CD4-positive, alpha-beta T cell (primary cell): ENCODE data around the gene DNAJA1. TPM values are rescaled to one million over a fixed set of nuclear protein-coding genes. Genes with fewer than 3 reads are reported as not detected.
A peak's percentile ranks its signal among the peaks of the same experiment; 100 is the strongest.

ENCODE experiments used
- ATAC-seq: fragments of 200-7000 bp; cut with Tn5 transposase; one replicate; pipeline ENCODE4 v1.10.0; 2022; ENCODE audit warnings: mild to moderate bottlenecking; ENCODE audit not compliant: poor library complexity
- CTCF ChIA-PET: fragments of 350-600 bp; sonication (Branson Sonifier 250); formaldehyde crosslinking; loops from one replicate; lab custom pipeline; 2021; ENCODE audit warnings: antibody characterized with exemption, inconsistent platforms; lab: Charles Lee
- POLR2A ChIA-PET: fragments of 350-600 bp; sonication (Branson Sonifier 250); formaldehyde crosslinking; loops from one replicate; lab custom pipeline; 2021; ENCODE audit warnings: antibody characterized with exemption, inconsistent platforms; lab: Charles Lee
- DNase-seq, 14 experiments: peaks; one replicate each; pipeline ENCODE4 v3.0.0-alpha.2; 2013 to 2020; ENCODE audit warnings: mixed read lengths in 2 of 14
- H3K27ac ChIP-seq, 2 donors: one replicate each; pipeline versions ENCODE4 v1.5.1 to v1.7.0; 2013; ENCODE audit warnings: low read length in 2 of 2, low read depth in 1 of 2, mild to moderate bottlenecking in 1 of 2
- H3K27me3 ChIP-seq, 2 experiments: 1 replicate in 1 of 2; 2 replicates in 1 of 2; pipeline versions ENCODE4 v1.6.1 to v1.7.0; 2013; ENCODE audit warnings: low read length in 2 of 2, control low read depth in 1 of 2, mild to moderate bottlenecking in 1 of 2, moderate library complexity in 1 of 2; ENCODE audit not compliant: insufficient read depth in 2 of 2, control insufficient read depth in 1 of 2
- H3K36me3 ChIP-seq: one replicate; pipeline ENCODE4 v1.6.1; 2013; ENCODE audit warnings: low read length, control low read depth; ENCODE audit not compliant: insufficient read depth
- H3K4me1 ChIP-seq: one replicate; pipeline ENCODE4 v1.6.1; 2013; ENCODE audit warnings: low read length, control low read depth; ENCODE audit not compliant: insufficient read depth
- H3K4me3 ChIP-seq: one replicate; pipeline ENCODE4 v1.5.1; 2013; ENCODE audit warnings: mild to moderate bottlenecking, low read length, moderate library complexity
- H3K9me3 ChIP-seq, 2 experiments: 1 replicate in 1 of 2; 2 replicates in 1 of 2; pipeline versions ENCODE4 v1.6.1 to v1.7.0; 2013; ENCODE audit warnings: low read length in 2 of 2, mild to moderate bottlenecking in 2 of 2, control low read depth in 1 of 2, moderate library complexity in 1 of 2; ENCODE audit not compliant: control insufficient read depth in 1 of 2, insufficient read depth in 1 of 2
- H3K27ac Mint-ChIP-seq: one replicate; pipeline ENCODE4 v1.8.0; 2020; ENCODE audit warnings: mixed read lengths
- H3K27me3 Mint-ChIP-seq: one replicate; pipeline ENCODE4 v1.8.0; 2021; ENCODE audit warnings: mixed read lengths
- H3K36me3 Mint-ChIP-seq: one replicate; pipeline ENCODE4 v1.8.0; 2021; ENCODE audit warnings: low read depth, mixed read lengths
- H3K4me1 Mint-ChIP-seq: one replicate; pipeline ENCODE4 v1.8.0; 2021; ENCODE audit warnings: low read depth, mixed read lengths
- H3K4me3 Mint-ChIP-seq: one replicate; pipeline ENCODE4 v1.8.0; 2020; ENCODE audit warnings: mild to moderate bottlenecking, mixed read lengths
- H3K9me3 Mint-ChIP-seq: one replicate; pipeline ENCODE4 v1.8.0; 2020; ENCODE audit warnings: mixed read lengths
- CTCF ChIP-seq: fragments of 200-600 bp; IDR thresholded peaks from one replicate; pipeline ENCODE4 v1.8.0; 2022; ENCODE audit warnings: antibody characterized with exemption, mild to moderate bottlenecking
- intact Hi-C, 2 experiments: fragments of 100-400 bp; cut with DNase I in 1 of 2; cut with micrococcal nuclease in 1 of 2; formaldehyde crosslinking; loops; one replicate each; pipeline versions ENCODE4 v1.15.1 to v1.9.0; 2023 to 2025; cut with DNase I, micrococcal nuclease
- total RNA-seq, 174 experiments: library from RNA in 2 of 174; stranded (reverse) in 2 of 174; gene quantifications; one replicate each; pipeline ENCODE4 v1.2.3 and lab custom pipeline; 2021 to 2026

Gene DNAJA1
- total RNA-seq, 2 experiments from 2014 or later: 150 to 156 TPM

GRCh38 chr9:33023661-33024060 is 1.4 kb upstream of the DNAJA1 start:
- POLR2A ChIA-PET: interaction anchor here (0.6 to 4.1 kb wide), 3 partner anchors 22 to 534 kb away, joined by 4 to 46 read pairs (median 33); partner anchors contain the start of genes APTX and SMU1
- Histone ChIP-seq H3K27ac (no peak overlapping the region), H3K4me3 (peak overlapping the region; percentile 90), H3K9me3 (no peaks in the 10 kb centered on the region), H3K27me3 (no peaks in the 10 kb centered on the region), H3K36me3 (peaks cover 22% of the 10 kb centered on the region), H3K4me1 (peaks cover 43% of the 10 kb centered on the region)
- DNase-seq (no peak), ATAC-seq (no peak)
- Mint-ChIP-seq H3K4me1 (peaks cover 60% of the 10 kb centered on the region), H3K9me3 (no peaks in the 10 kb centered on the region), H3K4me3 (peak overlapping the region; percentile 96), H3K27ac (peak overlapping the region; percentile 93), H3K27me3 (no peaks in the 10 kb centered on the region), H3K36me3 (peaks cover 51% of the 10 kb centered on the region)
- no peak for TF ChIP-seq CTCF
- CTCF ChIA-PET: interaction anchor here (0.8 kb wide), 1 partner anchor 147 kb away, joined by 3 read pairs; no protein-coding TSS in a partner anchor
- intact Hi-C loops: loop anchor here (1.0 to 10.0 kb wide), 5 partner anchors 21 to 451 kb away; partner anchors contain the start of genes APTX (in 1 of the 2), BAG1 (in 1 of the 2), CHMP5 (in 1 of the 2) and NOL6 (in 1 of the 2)

DNA sequence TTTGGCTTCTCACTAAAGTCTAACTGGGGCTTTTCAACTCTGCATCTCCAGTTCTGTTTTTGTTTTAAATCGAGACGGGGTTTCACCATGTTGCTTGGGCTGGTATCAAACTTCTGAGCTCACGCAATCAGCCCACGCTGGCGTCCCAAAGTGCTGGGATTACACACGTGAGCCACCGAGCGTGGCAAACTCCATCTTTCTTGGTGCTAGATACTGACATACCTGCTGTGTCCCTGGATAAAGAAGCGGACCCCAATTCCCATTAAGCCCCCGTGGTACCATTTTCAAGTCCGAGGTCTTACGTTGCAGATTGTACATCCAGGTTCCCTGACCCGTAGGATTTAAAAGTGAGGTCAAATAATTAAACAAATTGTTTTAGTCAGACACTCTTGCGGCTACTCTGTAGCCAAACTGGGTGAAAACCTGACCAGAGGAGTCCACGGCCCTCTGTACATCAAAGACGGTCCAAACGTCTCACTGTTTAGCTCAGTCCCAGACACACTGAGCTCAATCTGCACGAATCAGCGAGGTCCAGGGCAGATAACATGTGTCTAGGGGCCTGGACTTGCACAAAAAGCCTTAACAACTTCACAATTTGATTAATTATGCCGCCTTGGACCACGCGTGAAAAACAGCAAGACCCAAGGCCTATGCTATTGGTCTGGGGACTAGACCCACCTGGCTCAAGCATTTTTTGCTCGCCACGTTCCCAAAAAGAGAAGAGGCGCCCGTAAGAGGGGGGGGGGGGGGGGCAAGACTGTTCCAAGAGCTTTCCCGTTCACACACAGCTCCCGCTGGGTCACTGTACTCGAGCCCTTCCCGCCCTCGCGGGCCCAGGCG is 727 bp upstream of the DNAJA1 start:
- Mint-ChIP-seq H3K36me3 (peaks cover 58% of the 10 kb centered on the region), H3K27ac (peak overlapping the region; percentile 93), H3K9me3 (no peaks in the 10 kb centered on the region), H3K4me3 (peak overlapping the region; percentile 96), H3K4me1 (peaks cover 66% of the 10 kb centered on the region), H3K27me3 (no peaks in the 10 kb centered on the region)
- Histone ChIP-seq H3K27ac (peak overlapping the region; percentile 99 to 100), H3K27me3 (no peaks in the 10 kb centered on the region), H3K36me3 (peaks cover 29% of the 10 kb centered on the region), H3K4me3 (peak overlapping the region; percentile 90), H3K4me1 (peaks cover 43% of the 10 kb centered on the region), H3K9me3 (no peaks in the 10 kb centered on the region)
- ATAC-seq (no peak), DNase-seq (peak in 1 of 14 experiments; percentile 39)
- ChIA-PET POLR2A (interaction anchor here (0.6 to 4.1 kb wide), 17 partner anchors 10 to 535 kb away, joined by 3 to 46 read pairs (median 14); partner anchors contain the start of genes APTX, B4GALT1, BAG1 and CHMP5), CTCF (interaction anchor here (0.7 to 1.5 kb wide), 4 partner anchors 21 to 646 kb away, joined by 3 to 4 read pairs (median 3); partner anchors contain the start of gene NFX1)
- intact Hi-C loops: loop anchor here (1.0 to 10.0 kb wide), 4 partner anchors 24 to 450 kb away; partner anchors contain the start of genes APTX (in 1 of the 2), BAG1 (in 1 of the 2), CHMP5 (in 1 of the 2) and NOL6 (in 1 of the 2)
- TF ChIP-seq CTCF: no peak

DNA sequence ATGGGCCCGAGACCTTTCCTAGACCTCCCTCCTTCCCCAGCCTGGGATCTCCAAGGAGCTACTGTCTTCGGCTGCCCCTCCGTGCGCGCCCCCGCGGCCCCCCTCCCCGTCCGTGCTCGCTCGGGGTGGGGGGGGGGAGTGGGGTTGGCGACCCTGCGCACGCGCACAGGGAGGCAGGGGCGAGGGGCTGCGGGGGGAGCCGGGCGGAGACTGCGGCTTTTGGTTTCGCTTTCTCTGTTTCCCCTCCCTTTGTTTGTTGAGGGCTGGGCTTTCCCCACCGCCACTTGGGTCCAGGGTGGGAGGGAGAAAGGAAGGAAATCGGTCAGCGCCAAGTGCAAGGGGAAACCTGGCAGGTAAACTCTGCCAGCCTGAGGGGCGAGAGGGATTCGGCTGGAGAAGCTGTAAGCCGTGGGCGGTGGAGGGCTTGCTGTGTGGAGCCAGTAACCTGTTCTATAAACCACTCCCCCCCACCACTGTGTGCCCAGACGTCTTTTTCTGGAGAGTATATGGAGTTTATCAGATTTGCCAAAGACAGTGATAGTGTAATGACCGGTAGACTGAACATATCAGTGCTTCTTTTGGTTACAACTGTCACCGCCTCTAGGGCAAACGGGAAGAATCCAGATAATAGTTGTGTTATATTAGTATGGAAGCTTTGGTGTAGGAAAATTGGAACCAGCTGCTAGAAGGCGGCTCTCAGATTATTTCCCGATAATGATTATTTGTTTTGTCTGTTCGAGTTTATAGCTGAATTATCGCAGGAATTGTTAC is 684 bp downstream of the DNAJA1 start:
- ChIA-PET POLR2A (interaction anchor here (0.6 to 4.1 kb wide), 16 partner anchors 9 to 474 kb away, joined by 3 to 46 read pairs (median 14); partner anchors contain the start of genes APTX, B4GALT1, BAG1 and CHMP5), CTCF (interaction anchor here (0.6 to 1.5 kb wide), 2 partner anchors 264 to 647 kb away, joined by 3 to 4 read pairs; partner anchors contain the start of gene NFX1)
- no peak for TF ChIP-seq CTCF
- H3K36me3 ChIP-seq: peaks cover 43% of the 10 kb centered on the region
- H3K9me3 Mint-ChIP-seq: no peaks in the 10 kb centered on the region
- peak; percentile 52 to 93 (median 68) for DNase-seq
- peak overlapping the region; percentile 96 for H3K4me3 Mint-ChIP-seq
- H3K27me3 Mint-ChIP-seq: no peaks in the 10 kb centered on the region
- peaks cover 65% of the 10 kb centered on the region for H3K36me3 Mint-ChIP-seq
- H3K27ac ChIP-seq: peak overlapping the region; percentile 99 to 100
- no peaks in the 10 kb centered on the region for H3K27me3 ChIP-seq
- H3K4me1 Mint-ChIP-seq: peaks cover 79% of the 10 kb centered on the region
- H3K4me1 ChIP-seq: peaks cover 43% of the 10 kb centered on the region
- no peaks in the 10 kb centered on the region for H3K9me3 ChIP-seq
- peak overlapping the region; percentile 93 for H3K27ac Mint-ChIP-seq
- H3K4me3 ChIP-seq: peak overlapping the region; percentile 90
- peak; percentile 49 for ATAC-seq
- intact Hi-C loops: loop anchor here (1.0 to 10.0 kb wide), 6 partner anchors 24 to 473 kb away; partner anchors contain the start of genes APTX (in 2 of the 2), BAG1 (in 1 of the 2), CHMP5 (in 1 of the 2) and NOL6 (in 1 of the 2)
